Ascending aorta (tissue), 2 donors: Measurements from ENCODE around the gene ATOH8. TPM values are rescaled to one million over a fixed set of nuclear protein-coding genes. Genes with fewer than 3 reads are reported as not detected.
"Not testable (repeated sequence)": the region's sequence is repeated elsewhere in the genome, so short reads cannot be mapped to it uniquely, and the experiment has no call there.

Source experiments
- DNase-seq, 2 donors: peaks; one replicate each; pipeline ENCODE4 v3.0.0-alpha.2; 2019; ENCODE audit warnings: low spot score in 2 of 2
- H3K27ac ChIP-seq, 2 donors: fragments of 200-600 bp; sonication (generic); one replicate each; pipeline ENCODE4 v1.5.1; 2016 to 2017; ENCODE audit warnings: mild to moderate bottlenecking in 1 of 2
- H3K27me3 ChIP-seq: fragments of 200-600 bp; sonication (generic); one replicate; pipeline ENCODE4 v1.5.1; 2017
- H3K36me3 ChIP-seq, 2 donors: fragments of 200-600 bp; sonication (generic); one replicate each; pipeline ENCODE4 v1.5.1; 2016
- H3K4me1 ChIP-seq, 2 donors: fragments of 200-600 bp; sonication (generic); one replicate each; pipeline ENCODE4 v1.5.1; 2016 to 2017; ENCODE audit warnings: mild to moderate bottlenecking in 1 of 2
- H3K4me3 ChIP-seq, 2 donors: fragments of 200-600 bp; sonication (generic); one replicate each; pipeline ENCODE4 v1.5.1; 2016 to 2017; ENCODE audit warnings: mild to moderate bottlenecking in 1 of 2
- H3K9me3 ChIP-seq, 2 donors: fragments of 200-600 bp; sonication (generic); one replicate each; pipeline ENCODE4 v1.5.1; 2016
- intact Hi-C: fragments of 100-400 bp; cut with DNase I; formaldehyde crosslinking; loops from one replicate; pipeline ENCODE4 v1.15.1; 2023
- total RNA-seq: library from RNA; depleted of rRNA; stranded (reverse); fragments of >200 nt; gene quantifications from one replicate; pipeline ENCODE4 v1.1.0, GENCODE V29; 2016
- TF ChIP-seq, protein P1 (sequence below), 3 experiments: fragments of 200-600 bp in 2 of 3; fragments of 450-650 bp in 1 of 3; sonication (generic) in 2 of 3; IDR thresholded peaks; one replicate each; pipeline ENCODE4 v1.5.1; 2016 to 2019; ENCODE audit warnings: antibody characterized with exemption in 3 of 3, mild to moderate bottlenecking in 1 of 3, moderate library complexity in 1 of 3

ATOH8 gene
- total RNA-seq, 1 donor from 2014 or later, result 239 TPM

DNA sequence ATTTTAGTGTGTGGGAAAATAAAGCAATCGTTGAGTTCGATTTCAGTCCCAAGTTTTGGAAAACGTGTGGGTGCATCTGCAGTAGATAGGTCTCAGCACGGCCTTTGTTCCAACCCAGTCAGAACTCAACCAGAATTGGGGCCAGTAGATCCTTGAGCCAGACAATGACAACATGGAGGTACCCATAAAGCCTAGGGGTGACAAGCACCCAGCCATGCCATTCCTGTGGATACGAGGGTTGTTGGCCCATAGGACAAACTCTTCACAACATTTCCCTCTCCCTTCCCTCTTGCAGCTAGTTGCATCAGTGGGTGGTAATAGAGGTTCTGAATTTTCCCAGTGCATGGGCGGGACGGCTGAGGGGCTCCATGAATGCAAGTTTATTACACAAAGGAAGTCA lies 74.9 kb downstream of the ATOH8 start:
- Histone ChIP-seq H3K9me3 (no peaks in the 10 kb centered on the region), H3K4me3 (no peak overlapping the region), H3K36me3 (no peaks in the 10 kb centered on the region), H3K27ac (no peak overlapping the region), H3K4me1 (no peaks in the 10 kb centered on the region), H3K27me3 (no peaks in the 10 kb centered on the region)
- no peak for DNase-seq
- TF ChIP-seq, protein P1, sequence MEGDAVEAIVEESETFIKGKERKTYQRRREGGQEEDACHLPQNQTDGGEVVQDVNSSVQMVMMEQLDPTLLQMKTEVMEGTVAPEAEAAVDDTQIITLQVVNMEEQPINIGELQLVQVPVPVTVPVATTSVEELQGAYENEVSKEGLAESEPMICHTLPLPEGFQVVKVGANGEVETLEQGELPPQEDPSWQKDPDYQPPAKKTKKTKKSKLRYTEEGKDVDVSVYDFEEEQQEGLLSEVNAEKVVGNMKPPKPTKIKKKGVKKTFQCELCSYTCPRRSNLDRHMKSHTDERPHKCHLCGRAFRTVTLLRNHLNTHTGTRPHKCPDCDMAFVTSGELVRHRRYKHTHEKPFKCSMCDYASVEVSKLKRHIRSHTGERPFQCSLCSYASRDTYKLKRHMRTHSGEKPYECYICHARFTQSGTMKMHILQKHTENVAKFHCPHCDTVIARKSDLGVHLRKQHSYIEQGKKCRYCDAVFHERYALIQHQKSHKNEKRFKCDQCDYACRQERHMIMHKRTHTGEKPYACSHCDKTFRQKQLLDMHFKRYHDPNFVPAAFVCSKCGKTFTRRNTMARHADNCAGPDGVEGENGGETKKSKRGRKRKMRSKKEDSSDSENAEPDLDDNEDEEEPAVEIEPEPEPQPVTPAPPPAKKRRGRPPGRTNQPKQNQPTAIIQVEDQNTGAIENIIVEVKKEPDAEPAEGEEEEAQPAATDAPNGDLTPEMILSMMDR (IDR thresholded peaks at IDR 0.05), result no peak
- intact Hi-C loops, result no loop called here

DNA sequence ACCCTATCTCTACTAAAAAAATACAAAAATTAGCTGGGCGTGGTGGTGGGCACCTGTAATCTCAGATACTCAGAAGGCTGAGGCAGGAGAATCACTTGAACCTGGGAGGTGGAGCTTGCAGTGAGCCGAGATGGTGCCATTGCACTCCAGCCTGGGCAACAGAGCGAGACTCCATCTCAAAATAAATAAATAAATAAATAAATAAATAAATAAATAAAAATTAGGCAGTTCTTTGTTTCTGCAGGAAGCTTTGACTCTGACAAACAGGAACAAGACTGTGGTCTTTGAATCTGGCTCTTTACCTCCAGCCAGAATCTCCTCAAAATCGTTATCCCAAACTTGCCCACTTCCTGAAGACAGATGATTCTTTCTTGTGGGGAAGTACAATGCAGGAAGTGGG lies 75.6 kb downstream of the ATOH8 start:
- H3K4me3 ChIP-seq, H3K27ac ChIP-seq, H3K4me1 ChIP-seq, H3K36me3 ChIP-seq, H3K9me3 ChIP-seq, H3K27me3 ChIP-seq, DNase-seq, intact Hi-C loops: not testable (repeated sequence)

DNA sequence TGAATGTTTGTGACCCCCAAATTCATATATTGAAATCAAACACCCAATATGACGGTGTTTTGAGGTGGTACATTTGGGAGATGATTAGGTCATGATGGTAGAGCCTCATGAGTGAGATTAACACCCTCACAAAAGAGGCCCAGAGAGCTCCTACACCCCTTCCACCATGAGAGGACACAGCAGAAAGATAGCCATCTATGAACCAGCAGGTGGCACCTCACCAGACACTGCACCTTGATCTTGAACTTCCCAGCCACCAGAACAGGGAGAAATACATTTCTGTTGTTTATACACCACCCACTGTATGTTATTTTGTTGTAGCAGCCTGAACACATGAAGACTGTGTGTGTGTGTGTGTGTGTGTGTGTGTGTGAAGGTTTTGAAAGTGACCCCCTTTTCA lies 76.9 kb downstream of the ATOH8 start:
- no peaks in the 10 kb centered on the region for H3K9me3 ChIP-seq
- no peaks in the 10 kb centered on the region for H3K27me3 ChIP-seq
- H3K4me3 ChIP-seq, result no peak overlapping the region
- DNase-seq, result no peak
- intact Hi-C loops, result no loop called here
- H3K4me1 ChIP-seq, result no peaks in the 10 kb centered on the region
- TF ChIP-seq, protein P1 (IDR thresholded peaks at IDR 0.05), result peak in 1 of 3 experiments; percentile 13
- no peaks in the 10 kb centered on the region for H3K36me3 ChIP-seq
- H3K27ac ChIP-seq, result no peak overlapping the region

DNA sequence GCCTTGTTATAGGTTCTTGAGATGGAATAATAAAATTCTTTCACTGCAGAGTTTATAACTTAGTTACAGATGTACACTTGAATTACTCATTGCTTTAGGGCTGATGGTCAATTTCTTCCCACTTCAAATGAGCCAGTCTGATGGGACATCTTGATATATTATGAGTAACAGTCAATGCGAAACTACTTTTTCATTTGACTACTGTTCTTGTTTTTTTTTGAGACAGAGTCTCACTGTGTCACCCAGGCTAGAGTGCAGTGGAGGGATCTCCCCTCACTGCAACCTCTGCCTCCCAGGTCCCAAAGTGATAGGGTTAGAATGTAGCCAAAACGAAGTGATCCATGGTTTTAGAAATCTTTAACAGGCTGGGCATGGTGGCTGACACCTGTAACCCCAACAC lies 77.9 kb downstream of the ATOH8 start:
- Histone ChIP-seq H3K4me3 (no peak overlapping the region), H3K36me3 (no peaks in the 10 kb centered on the region), H3K27me3 (no peaks in the 10 kb centered on the region), H3K27ac (no peak overlapping the region), H3K9me3 (no peaks in the 10 kb centered on the region), H3K4me1 (no peaks in the 10 kb centered on the region)
- TF ChIP-seq, protein P1 (IDR thresholded peaks at IDR 0.05), result no peak
- intact Hi-C loops, result no loop called here
- DNase-seq, result no peak

DNA sequence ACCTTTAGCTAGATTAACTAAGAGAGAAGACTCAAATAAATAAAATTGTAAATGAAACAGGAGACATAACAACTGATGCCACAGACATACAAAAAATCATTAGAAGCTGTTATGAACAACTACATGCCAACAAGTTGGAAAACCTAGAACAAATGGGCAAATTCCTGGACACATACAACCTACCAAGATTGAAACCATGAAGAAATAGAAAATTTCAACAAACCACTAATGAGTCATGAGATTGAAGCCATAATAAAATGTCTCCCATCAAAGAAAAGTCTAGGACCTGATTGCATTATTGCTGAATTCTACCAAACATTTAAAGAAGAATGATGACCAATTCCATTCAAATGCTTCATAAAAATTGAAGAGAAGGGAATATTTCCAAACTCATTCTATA lies 80.7 kb downstream of the ATOH8 start:
- TF ChIP-seq, protein P1 (IDR thresholded peaks at IDR 0.05), result no peak
- Histone ChIP-seq H3K9me3 (no peaks in the 10 kb centered on the region), H3K36me3 (peaks cover 0 to 3% of the 10 kb centered on the region in 2 donors), H3K27me3 (no peaks in the 10 kb centered on the region), H3K4me3 (no peak overlapping the region), H3K4me1 (no peaks in the 10 kb centered on the region), H3K27ac (no peak overlapping the region)
- no peak for DNase-seq
- intact Hi-C loops, result no loop called here

Other genes with a start within 250 kb of the ATOH8 start
- 91.7 TPM for gene MAT2A, start 214.8 kb upstream of the ATOH8 start, total RNA-seq
- gene GGCX, start 192.5 kb upstream of the ATOH8 start, total RNA-seq, result 31.9 TPM
- 10.0 TPM for gene VAMP8, start 176.4 kb upstream of the ATOH8 start, total RNA-seq
- 114 TPM for gene VAMP5, start 169.6 kb upstream of the ATOH8 start, total RNA-seq
- gene RNF181, start 158.2 kb upstream of the ATOH8 start, total RNA-seq, result 157 TPM
- gene TMEM150A, start 151.3 kb upstream of the ATOH8 start, total RNA-seq, result 26.7 TPM
- gene C2orf68, start 141.9 kb upstream of the ATOH8 start, total RNA-seq, result 1.6 TPM
- gene USP39, start 137.8 kb upstream of the ATOH8 start, total RNA-seq, result 81.1 TPM
- gene SFTPB, start 85.8 kb upstream of the ATOH8 start, total RNA-seq, result not detected
- gene GNLY, start 59.6 kb upstream of the ATOH8 start, total RNA-seq, result not detected
- 21.0 TPM for gene ST3GAL5, start 135.0 kb downstream of the ATOH8 start, total RNA-seq